ENCODE results near the gene CFAP92. TPM values are rescaled to one million over a fixed set of nuclear protein-coding genes. Genes with fewer than 3 reads are reported as not detected.

The CFAP92 gene
- total RNA-seq, 4 donors from 2014 or later, result 0.40 to 2.5 (median 0.57) TPM

- peaks cover 16 to 19% of the 10 kb centered on the region in 2 donors for H3K4me1 ChIP-seq
- WGBS, 2 donors, result 88 to 100% methylated on average over 1 of the region's 1 CpG
- intact Hi-C loops (cut with DNase I), result no loop called here
- TF ChIP-seq, protein P1, sequence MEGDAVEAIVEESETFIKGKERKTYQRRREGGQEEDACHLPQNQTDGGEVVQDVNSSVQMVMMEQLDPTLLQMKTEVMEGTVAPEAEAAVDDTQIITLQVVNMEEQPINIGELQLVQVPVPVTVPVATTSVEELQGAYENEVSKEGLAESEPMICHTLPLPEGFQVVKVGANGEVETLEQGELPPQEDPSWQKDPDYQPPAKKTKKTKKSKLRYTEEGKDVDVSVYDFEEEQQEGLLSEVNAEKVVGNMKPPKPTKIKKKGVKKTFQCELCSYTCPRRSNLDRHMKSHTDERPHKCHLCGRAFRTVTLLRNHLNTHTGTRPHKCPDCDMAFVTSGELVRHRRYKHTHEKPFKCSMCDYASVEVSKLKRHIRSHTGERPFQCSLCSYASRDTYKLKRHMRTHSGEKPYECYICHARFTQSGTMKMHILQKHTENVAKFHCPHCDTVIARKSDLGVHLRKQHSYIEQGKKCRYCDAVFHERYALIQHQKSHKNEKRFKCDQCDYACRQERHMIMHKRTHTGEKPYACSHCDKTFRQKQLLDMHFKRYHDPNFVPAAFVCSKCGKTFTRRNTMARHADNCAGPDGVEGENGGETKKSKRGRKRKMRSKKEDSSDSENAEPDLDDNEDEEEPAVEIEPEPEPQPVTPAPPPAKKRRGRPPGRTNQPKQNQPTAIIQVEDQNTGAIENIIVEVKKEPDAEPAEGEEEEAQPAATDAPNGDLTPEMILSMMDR (IDR thresholded peaks at IDR 0.05), result no peak
- no peak for TF ChIP-seq POLR2A (IDR thresholded peaks at IDR 0.05)
- H3K9me3 ChIP-seq, result no peaks in the 10 kb centered on the region
- H3K4me3 ChIP-seq (replicated peaks in 1 of 3), result no peak overlapping the region
- no peaks in the 10 kb centered on the region for H3K36me3 ChIP-seq
- no peaks in the 10 kb centered on the region for H3K27me3 ChIP-seq
- DNase-seq, result no peak
- no peak overlapping the region for H3K27ac ChIP-seq
Measured at GRCh38 chr3:128995737-128996136, 1.9 kb upstream of the CFAP92 start.

GRCh38 chr3:128994581-128995546 is 988 bp upstream of the CFAP92 start:
- intact Hi-C loops (cut with DNase I), result no loop called here
- 77 to 82% methylated on average over 18 to 19 of the region's 19 CpGs for WGBS, 2 donors
- DNase-seq, result no peak

DNA sequence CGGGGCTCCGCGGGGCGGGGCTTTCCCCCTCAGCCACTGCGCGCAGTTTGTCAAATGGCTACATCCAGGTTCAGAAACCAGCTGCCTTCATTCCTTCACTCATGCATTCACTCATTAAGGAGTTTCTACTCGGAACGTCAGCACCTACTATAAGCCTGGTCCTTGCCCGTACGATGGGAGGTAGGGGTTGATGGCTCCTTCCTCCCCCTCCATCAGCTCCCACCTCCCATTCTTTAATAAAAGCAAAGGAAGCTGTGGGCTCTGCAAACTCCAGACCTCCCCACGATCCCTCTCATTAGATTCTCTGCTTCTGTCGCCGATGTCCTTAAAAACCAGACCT is 267 bp upstream of the CFAP92 start:
- no peak for TF ChIP-seq POLR2A (IDR thresholded peaks at IDR 0.05)
- TF ChIP-seq, protein P1 (IDR thresholded peaks at IDR 0.05), result no peak
- intact Hi-C loops (cut with DNase I), result no loop called here
- Histone ChIP-seq H3K27ac (no peak overlapping the region), H3K27me3 (no peaks in the 10 kb centered on the region), H3K9me3 (no peaks in the 10 kb centered on the region), H3K4me1 (peaks cover 13 to 16% of the 10 kb centered on the region in 2 donors), H3K36me3 (no peaks in the 10 kb centered on the region), H3K4me3 (replicated peaks in 1 of 3) (peak overlapping the region in 1 of 3 donors; percentile 39)
- no peak for DNase-seq
- 4 to 5% methylated on average over 10 to 13 of the region's 13 CpGs for WGBS, 2 donors

More at GRCh38 chr3:128994581-128995546, 988 bp upstream of the CFAP92 start:
- H3K36me3 ChIP-seq, result no peaks in the 10 kb centered on the region
- H3K4me3 ChIP-seq (replicated peaks in 1 of 3), result no peak overlapping the region
- H3K27me3 ChIP-seq, result no peaks in the 10 kb centered on the region
- TF ChIP-seq, protein P1 (IDR thresholded peaks at IDR 0.05), result no peak
- TF ChIP-seq POLR2A (IDR thresholded peaks at IDR 0.05), result no peak
- H3K4me1 ChIP-seq, result peaks cover 13 to 16% of the 10 kb centered on the region in 2 donors
- no peak overlapping the region for H3K27ac ChIP-seq
- H3K9me3 ChIP-seq, result no peaks in the 10 kb centered on the region

DNA sequence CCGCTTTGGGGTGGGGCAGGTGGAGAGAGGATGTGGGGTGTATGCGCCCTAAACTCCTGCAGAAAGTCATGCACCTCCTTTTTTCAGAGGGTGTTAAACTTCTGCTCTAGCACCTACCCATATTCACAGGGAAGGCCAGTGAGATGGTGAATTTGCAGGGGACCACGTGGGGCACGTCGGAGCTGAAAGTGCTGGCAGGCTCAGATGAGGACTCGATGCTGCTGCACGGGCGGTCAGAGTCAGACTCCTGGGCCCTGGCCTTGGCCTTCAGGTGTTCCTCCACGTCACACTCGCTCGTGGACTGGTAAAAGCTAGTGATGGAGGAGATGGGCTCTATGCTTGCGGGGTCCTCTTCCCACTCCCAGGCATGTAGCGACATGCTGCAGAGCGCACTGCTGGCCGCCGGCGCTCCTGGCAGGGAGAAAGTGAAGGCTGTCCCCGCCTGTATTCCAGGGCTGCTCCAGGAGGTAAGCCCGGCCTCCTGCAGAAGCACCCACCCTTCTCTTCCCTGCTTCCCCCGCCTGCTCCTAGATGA is 883 bp downstream of the CFAP92 start:
- intact Hi-C loops (cut with DNase I), result no loop called here
- H3K4me3 ChIP-seq (replicated peaks in 1 of 3), result no peak overlapping the region

More for the DNA sequence above, 883 bp downstream of the CFAP92 start:
- H3K36me3 ChIP-seq, result no peaks in the 10 kb centered on the region
- no peak for TF ChIP-seq POLR2A (IDR thresholded peaks at IDR 0.05)
- TF ChIP-seq, protein P1 (IDR thresholded peaks at IDR 0.05), result no peak
- H3K27ac ChIP-seq, result no peak overlapping the region
- DNase-seq, result no peak
- peaks cover 13 to 16% of the 10 kb centered on the region in 2 donors for H3K4me1 ChIP-seq
- H3K27me3 ChIP-seq, result no peaks in the 10 kb centered on the region
- H3K9me3 ChIP-seq, result no peaks in the 10 kb centered on the region
- WGBS, 2 donors, result 42 to 46% methylated on average over 18 to 19 of the region's 20 CpGs

All from thyroid gland (tissue), 4 donors.